HEK293 (cell line): Measurements from ENCODE around the gene MAD2L1BP.

Experiments
- AEBP2 ChIP-seq: fragments of 450-650 bp; formaldehyde crosslinking; IDR thresholded peaks from 2 replicates; pipeline ENCODE4 v1.5.1; 2016; ENCODE audit warnings: missing biosample characterization, missing genetic modification characterization, borderline replicate concordance
- HOXC10 ChIP-seq: sonication (generic); formaldehyde crosslinking; IDR thresholded peaks from 2 replicates; pipeline ENCODE4 v1.8.1; 2023; ENCODE audit warnings: mild to moderate bottlenecking, missing genetic modification reagents
- HOXD13 ChIP-seq: sonication (generic); formaldehyde crosslinking; IDR thresholded peaks from 2 replicates; pipeline ENCODE4 v1.8.0; 2022; ENCODE audit warnings: missing genetic modification reagents, borderline replicate concordance
- KLF1 ChIP-seq: fragments of 450-650 bp; formaldehyde crosslinking; IDR thresholded peaks from 2 replicates; pipeline ENCODE4 v1.5.1; 2016; ENCODE audit warnings: missing biosample characterization, missing genetic modification characterization
- MYNN ChIP-seq: fragments of 450-650 bp; formaldehyde crosslinking; IDR thresholded peaks from 2 replicates; pipeline ENCODE4 v1.5.1; 2016; ENCODE audit warnings: missing biosample characterization, missing genetic modification characterization, borderline replicate concordance
- PATZ1 ChIP-seq: fragments of 450-650 bp; formaldehyde crosslinking; IDR thresholded peaks from 2 replicates; pipeline ENCODE4 v1.5.1; 2016; ENCODE audit warnings: missing biosample characterization, missing genetic modification characterization
- WT1 ChIP-seq: fragments of 450-650 bp; formaldehyde crosslinking; IDR thresholded peaks from 2 replicates; pipeline ENCODE4 v1.5.1; 2016; ENCODE audit warnings: missing biosample characterization, missing genetic modification characterization
- ZNF155 ChIP-seq: fragments of 450-650 bp; formaldehyde crosslinking; IDR thresholded peaks from 2 replicates; pipeline ENCODE4 v1.5.1; 2016; ENCODE audit warnings: missing biosample characterization, missing genetic modification characterization
- ZNF2 ChIP-seq: fragments of 450-650 bp; formaldehyde crosslinking; IDR thresholded peaks from 2 replicates; pipeline ENCODE4 v1.5.1; 2016; ENCODE audit warnings: missing biosample characterization, missing genetic modification characterization
- ZNF24 ChIP-seq: fragments of 450-650 bp; formaldehyde crosslinking; IDR thresholded peaks from 2 replicates; pipeline ENCODE4 v1.5.1; 2016; ENCODE audit warnings: missing biosample characterization, missing genetic modification characterization
- ZNF350 ChIP-seq: fragments of 450-650 bp; formaldehyde crosslinking; IDR thresholded peaks from 2 replicates; pipeline ENCODE4 v1.5.0; 2017; ENCODE audit warnings: missing biosample characterization, mild to moderate bottlenecking, missing genetic modification characterization
- ZNF501 ChIP-seq: fragments of 450-650 bp; formaldehyde crosslinking; IDR thresholded peaks from 2 replicates; pipeline ENCODE4 v1.5.1; 2016; ENCODE audit warnings: missing biosample characterization, missing genetic modification characterization
- ZNF518A ChIP-seq: fragments of 450-650 bp; formaldehyde crosslinking; conservative IDR thresholded peaks from 2 replicates; pipeline ENCODE4 v1.5.1; 2016; ENCODE audit warnings: low read depth, missing biosample characterization, missing genetic modification characterization
- ZNF544 ChIP-seq: fragments of 450-650 bp; formaldehyde crosslinking; IDR thresholded peaks from 2 replicates; pipeline ENCODE4 v1.5.0; 2017; ENCODE audit warnings: missing biosample characterization, missing genetic modification characterization
- ZNF621 ChIP-seq: fragments of 450-650 bp; formaldehyde crosslinking; IDR thresholded peaks from 2 replicates; pipeline ENCODE4 v1.5.1; 2017; ENCODE audit warnings: missing biosample characterization, missing genetic modification characterization
- ZNF624 ChIP-seq: fragments of 450-650 bp; formaldehyde crosslinking; IDR thresholded peaks from 2 replicates; pipeline ENCODE4 v1.5.1; 2017; ENCODE audit warnings: missing biosample characterization, missing genetic modification characterization
- ZNF704 ChIP-seq: fragments of 450-650 bp; formaldehyde crosslinking; IDR thresholded peaks from 2 replicates; pipeline ENCODE4 v1.5.1; 2016; ENCODE audit warnings: missing biosample characterization, missing genetic modification characterization
- ZNF707 ChIP-seq: fragments of 450-650 bp; formaldehyde crosslinking; IDR thresholded peaks from 2 replicates; pipeline ENCODE4 v1.5.1; 2016; ENCODE audit warnings: missing biosample characterization, missing genetic modification characterization
- TF ChIP-seq, protein P1 (sequence below): fragments of 450-650 bp; formaldehyde crosslinking; IDR thresholded peaks from 2 replicates; pipeline ENCODE4 v1.5.1; 2016; ENCODE audit warnings: missing biosample characterization, missing genetic modification characterization
- TF ChIP-seq, protein P2 (sequence below): fragments of 450-650 bp; formaldehyde crosslinking; IDR thresholded peaks from 2 replicates; pipeline ENCODE4 v1.5.1; 2016; ENCODE audit warnings: missing biosample characterization, missing genetic modification characterization
- TF ChIP-seq, protein P3 (sequence below): fragments of 450-650 bp; formaldehyde crosslinking; IDR thresholded peaks from 2 replicates; pipeline ENCODE4 v1.5.1; 2016; ENCODE audit warnings: missing biosample characterization, missing genetic modification characterization
- TF ChIP-seq, protein P4 (sequence below): fragments of 450-650 bp; formaldehyde crosslinking; IDR thresholded peaks from 2 replicates; pipeline ENCODE4 v1.5.1; 2016; ENCODE audit warnings: missing biosample characterization, missing genetic modification characterization

The MAD2L1BP gene

DNA sequence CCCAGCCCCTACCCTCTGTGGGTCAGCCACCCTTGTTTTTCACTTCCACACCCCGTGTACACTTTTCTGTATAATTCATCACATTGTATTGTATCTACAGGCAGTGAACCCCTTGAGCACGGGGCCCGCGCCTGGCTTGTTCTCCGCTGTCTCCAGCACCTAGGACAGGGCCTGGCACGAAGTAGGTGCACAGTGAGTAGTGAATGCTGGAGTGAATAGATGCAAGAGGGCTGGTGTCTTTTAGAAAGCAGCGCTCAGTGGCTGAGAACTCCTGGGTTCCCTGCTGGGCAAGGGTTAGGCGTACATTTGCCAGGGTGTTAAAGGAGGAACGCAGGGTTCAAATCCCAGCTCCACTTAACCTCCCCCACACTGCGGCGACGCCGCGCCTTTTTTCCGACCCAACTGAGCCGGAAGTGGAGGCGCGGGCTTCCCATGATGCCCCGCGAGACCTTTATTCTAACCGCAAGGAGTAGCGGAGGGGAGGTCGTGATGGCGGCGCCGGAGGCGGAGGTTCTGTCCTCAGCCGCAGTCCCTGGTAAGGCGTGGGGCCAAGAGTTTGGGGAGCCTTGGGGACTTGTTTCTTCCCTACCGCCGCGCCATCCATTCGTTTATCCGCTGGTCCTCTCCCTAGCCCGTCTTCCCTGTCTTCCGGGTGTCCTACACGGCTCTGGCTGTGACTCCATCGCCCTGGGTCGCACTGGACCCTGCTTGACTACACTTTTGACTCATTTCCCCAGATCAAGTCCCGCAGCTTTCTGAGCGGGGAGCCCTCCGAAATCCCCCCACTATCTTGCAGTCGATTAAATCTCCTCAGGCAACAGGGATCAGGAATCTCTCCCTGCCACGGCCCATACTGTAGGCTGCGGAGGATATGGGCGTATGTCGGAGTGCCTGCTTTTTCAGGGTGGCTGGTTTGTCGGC, at the start of gene MAD2L1BP (continued):
- TF ChIP-seq ZNF2 (tag by site-specific recombination) (0 out of 2 replicates have a peak, but pooled peaks have one; percentile 61), WT1 (tag by site-specific recombination) (peak; percentile 75), ZNF155 (tag by site-specific recombination) (no peak), ZNF624 (tag by site-specific recombination) (no peak), HOXD13 (CRISPR knock-in tag) (no peak), ZNF24 (tag by site-specific recombination) (peak; percentile 76; the same call in 1 of the 2 replicates), MYNN (tag by site-specific recombination) (no peak), KLF1 (0 out of 2 replicates have a peak, but pooled peaks have one; percentile 44), HOXC10 (CRISPR knock-in tag) (0 out of 2 replicates have a peak, but pooled peaks have one; percentile 63), PATZ1 (tag by site-specific recombination) (peak; percentile 38; the same call in 1 of the 2 replicates), ZNF621 (tag by site-specific recombination) (no peak), ZNF350 (tag by site-specific recombination) (no peak), ZNF707 (tag by site-specific recombination) (no peak), ZNF704 (tag by site-specific recombination) (no peak), ZNF501 (0 out of 2 replicates have a peak, but pooled peaks have one; percentile 55), ZNF518A (tag by site-specific recombination) (peak; percentile 76; the same call in 1 of the 2 replicates), AEBP2 (no peak), ZNF544 (no peak)
- TF ChIP-seq, protein P1, sequence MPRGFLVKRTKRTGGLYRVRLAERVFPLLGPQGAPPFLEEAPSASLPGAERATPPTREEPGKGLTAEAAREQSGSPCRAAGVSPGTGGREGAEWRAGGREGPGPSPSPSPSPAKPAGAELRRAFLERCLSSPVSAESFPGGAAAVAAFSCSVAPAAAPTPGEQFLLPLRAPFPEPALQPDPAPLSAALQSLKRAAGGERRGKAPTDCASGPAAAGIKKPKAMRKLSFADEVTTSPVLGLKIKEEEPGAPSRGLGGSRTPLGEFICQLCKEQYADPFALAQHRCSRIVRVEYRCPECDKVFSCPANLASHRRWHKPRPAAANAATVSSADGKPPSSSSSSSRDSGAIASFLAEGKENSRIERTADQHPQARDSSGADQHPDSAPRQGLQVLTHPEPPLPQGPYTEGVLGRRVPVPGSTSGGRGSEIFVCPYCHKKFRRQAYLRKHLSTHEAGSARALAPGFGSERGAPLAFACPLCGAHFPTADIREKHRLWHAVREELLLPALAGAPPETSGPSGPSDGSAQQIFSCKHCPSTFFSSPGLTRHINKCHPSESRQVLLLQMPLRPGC (tag by site-specific recombination): peak; percentile 72; the same call in 1 of the 2 replicates
- TF ChIP-seq, protein P2, sequence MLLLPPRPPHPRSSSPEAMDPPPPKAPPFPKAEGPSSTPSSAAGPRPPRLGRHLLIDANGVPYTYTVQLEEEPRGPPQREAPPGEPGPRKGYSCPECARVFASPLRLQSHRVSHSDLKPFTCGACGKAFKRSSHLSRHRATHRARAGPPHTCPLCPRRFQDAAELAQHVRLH (tag by site-specific recombination): peak; percentile 73; the same call in 1 of the 2 replicates
- TF ChIP-seq, protein P3, sequence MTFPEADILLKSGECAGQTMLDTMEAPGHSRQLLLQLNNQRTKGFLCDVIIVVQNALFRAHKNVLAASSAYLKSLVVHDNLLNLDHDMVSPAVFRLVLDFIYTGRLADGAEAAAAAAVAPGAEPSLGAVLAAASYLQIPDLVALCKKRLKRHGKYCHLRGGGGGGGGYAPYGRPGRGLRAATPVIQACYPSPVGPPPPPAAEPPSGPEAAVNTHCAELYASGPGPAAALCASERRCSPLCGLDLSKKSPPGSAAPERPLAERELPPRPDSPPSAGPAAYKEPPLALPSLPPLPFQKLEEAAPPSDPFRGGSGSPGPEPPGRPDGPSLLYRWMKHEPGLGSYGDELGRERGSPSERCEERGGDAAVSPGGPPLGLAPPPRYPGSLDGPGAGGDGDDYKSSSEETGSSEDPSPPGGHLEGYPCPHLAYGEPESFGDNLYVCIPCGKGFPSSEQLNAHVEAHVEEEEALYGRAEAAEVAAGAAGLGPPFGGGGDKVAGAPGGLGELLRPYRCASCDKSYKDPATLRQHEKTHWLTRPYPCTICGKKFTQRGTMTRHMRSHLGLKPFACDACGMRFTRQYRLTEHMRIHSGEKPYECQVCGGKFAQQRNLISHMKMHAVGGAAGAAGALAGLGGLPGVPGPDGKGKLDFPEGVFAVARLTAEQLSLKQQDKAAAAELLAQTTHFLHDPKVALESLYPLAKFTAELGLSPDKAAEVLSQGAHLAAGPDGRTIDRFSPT (tag by site-specific recombination): peak; percentile 27; the same call in 1 of the 2 replicates
- TF ChIP-seq, protein P4, sequence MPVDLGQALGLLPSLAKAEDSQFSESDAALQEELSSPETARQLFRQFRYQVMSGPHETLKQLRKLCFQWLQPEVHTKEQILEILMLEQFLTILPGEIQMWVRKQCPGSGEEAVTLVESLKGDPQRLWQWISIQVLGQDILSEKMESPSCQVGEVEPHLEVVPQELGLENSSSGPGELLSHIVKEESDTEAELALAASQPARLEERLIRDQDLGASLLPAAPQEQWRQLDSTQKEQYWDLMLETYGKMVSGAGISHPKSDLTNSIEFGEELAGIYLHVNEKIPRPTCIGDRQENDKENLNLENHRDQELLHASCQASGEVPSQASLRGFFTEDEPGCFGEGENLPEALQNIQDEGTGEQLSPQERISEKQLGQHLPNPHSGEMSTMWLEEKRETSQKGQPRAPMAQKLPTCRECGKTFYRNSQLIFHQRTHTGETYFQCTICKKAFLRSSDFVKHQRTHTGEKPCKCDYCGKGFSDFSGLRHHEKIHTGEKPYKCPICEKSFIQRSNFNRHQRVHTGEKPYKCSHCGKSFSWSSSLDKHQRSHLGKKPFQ (tag by site-specific recombination): no peak; the same call in 1 of the 2 replicates
